Panc1 (cell line): ENCODE results near the gene COTL1. TPM values are rescaled to one million over a fixed set of nuclear protein-coding genes. Genes with fewer than 3 reads are reported as not detected.

ENCODE experiments used
- ATAC-seq: fragments of 200-7000 bp; cut with Tn5 transposase; 2 replicates; pipeline ENCODE4 v1.9.1; 2020; ENCODE audit warnings: mild to moderate bottlenecking, moderate library complexity
- BruUV-seq: library from RNA; stranded (reverse); fragments of 400-500 nt; replicated peaks from 2 replicates; lab custom pipeline; 2021; lab: Mats Ljungman, UMichigan
- CTCF ChIA-PET: fragments of 300-600 bp; sonication (Branson Sonifier 250); formaldehyde crosslinking; loops from one replicate; lab custom pipeline; 2022; ENCODE audit warnings: antibody characterized with exemption; lab: Charles Lee
- POLR2A ChIA-PET: fragments of 300-600 bp; sonication (Branson Sonifier 250); formaldehyde crosslinking; loops from one replicate; lab custom pipeline; 2022; ENCODE audit warnings: antibody characterized with exemption; lab: Charles Lee
- DNase-seq: peaks from one replicate; pipeline ENCODE4 v3.0.0-alpha.2; 2010; ENCODE audit warnings: low read depth, low spot score
- H3K27ac ChIP-seq: 2 replicates; pipeline ENCODE4 v1.5.1; 2011; ENCODE audit warnings: mild to moderate bottlenecking, low read length, inconsistent platforms
- H3K27me3 ChIP-seq: fragments of 200-500 bp; sonication (Bioruptor generic); 2 replicates; pipeline ENCODE4 v1.6.0; 2014; ENCODE audit warnings: low read length, inconsistent platforms; ENCODE audit not compliant: control insufficient read depth, insufficient read depth
- H3K36me3 ChIP-seq: fragments of 200-500 bp; sonication (Bioruptor generic); 2 replicates; pipeline ENCODE4 v1.5.1; 2014; ENCODE audit warnings: inconsistent platforms, mild to moderate bottlenecking, low read length, moderate library complexity; ENCODE audit not compliant: control insufficient read depth, insufficient read depth
- H3K4me1 ChIP-seq: 2 replicates; pipeline ENCODE4 v1.5.1; 2011; ENCODE audit warnings: inconsistent platforms, mild to moderate bottlenecking, low read length, moderate library complexity; ENCODE audit not compliant: control insufficient read depth, insufficient read depth
- H3K4me3 ChIP-seq, 2 experiments: 2 replicates each; pipeline ENCODE4 v1.5.1; 2011 to 2012; ENCODE audit warnings: low read depth in 2 of 2, low read length in 2 of 2, mild to moderate bottlenecking in 2 of 2, inconsistent platforms in 1 of 2, moderate library complexity in 1 of 2
- H3K9me3 ChIP-seq: fragments of 200-500 bp; sonication (Bioruptor generic); 2 replicates; pipeline ENCODE4 v1.5.1; 2014; ENCODE audit warnings: low read depth, mild to moderate bottlenecking, inconsistent platforms, low read length, moderate library complexity; ENCODE audit not compliant: control insufficient read depth, insufficient read depth
- POLR2AphosphoS5 ChIP-seq: IDR thresholded peaks from 2 replicates; pipeline ENCODE4 v1.6.1; 2012; ENCODE audit warnings: mild to moderate bottlenecking, low read depth, low read length, moderate library complexity
- SIN3A ChIP-seq: IDR thresholded peaks from 2 replicates; pipeline ENCODE4 v1.6.1; 2012; ENCODE audit warnings: low read depth, mild to moderate bottlenecking, low read length, moderate library complexity, borderline replicate concordance; ENCODE audit not compliant: insufficient read depth
- TCF7L2 ChIP-seq: IDR thresholded peaks from 2 replicates; pipeline ENCODE4 v1.6.1; 2011; ENCODE audit warnings: mild to moderate bottlenecking, low read depth, low read length, inconsistent platforms
- in situ Hi-C: cut with HindIII; loops from 2 replicates; pipeline ENCODE4 v1.10.0; 2016; ENCODE audit warnings: low sequenced_read_pairs, low pct_unique_long_range_greater_than_20kb
- intact Hi-C: fragments of 100-400 bp; cut with micrococcal nuclease; formaldehyde crosslinking; loops from one replicate; pipeline ENCODE4 v1.10.0; 2022; ENCODE audit not compliant: unreplicated experiment
- total RNA-seq: library from RNA; stranded (reverse); gene quantifications from one replicate; pipeline ENCODE4 v1.2.1, GENCODE V29; 2021; ENCODE audit not compliant: unreplicated experiment
- TF ChIP-seq, protein P1 (sequence below), 2 experiments: IDR thresholded peaks; 2 replicates each; pipeline ENCODE4 v1.6.1; 2011 to 2012; ENCODE audit warnings: low read depth in 2 of 2, control low read depth in 1 of 2, low read length in 1 of 2, mild to moderate bottlenecking in 1 of 2, moderate library complexity in 1 of 2; ENCODE audit not compliant: insufficient read depth in 1 of 2
- TF ChIP-seq, protein P2 (sequence below): fragments of 450-650 bp; IDR thresholded peaks from 2 replicates; pipeline ENCODE4 v1.5.1; 2017; ENCODE audit warnings: mild to moderate bottlenecking

Gene COTL1
- total RNA-seq, 1 experiment from 2014 or later: 302 TPM

DNA sequence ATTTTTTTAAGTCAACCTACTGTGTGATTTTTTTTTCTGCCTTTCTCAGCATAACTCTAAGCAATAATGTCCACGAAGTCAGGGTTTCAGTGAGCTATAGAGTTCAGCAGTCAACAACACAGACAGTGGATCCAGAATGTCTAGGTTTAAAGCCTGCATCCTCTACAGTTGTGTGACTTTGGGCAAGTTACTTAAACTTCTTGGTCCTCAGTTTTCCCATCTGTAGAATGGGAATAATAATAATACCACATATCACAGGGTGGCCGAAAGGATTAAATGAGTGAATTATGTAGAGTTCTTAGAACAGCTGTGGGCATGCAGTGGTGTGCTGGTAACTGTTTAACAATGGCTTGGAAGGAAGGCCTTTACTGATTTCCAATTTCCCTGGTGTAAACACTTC, 74.6 kb downstream of the COTL1 start:
- intact Hi-C loops: no loop called here
- POLR2A ChIA-PET: no interaction called here
- peaks cover 7% of the 10 kb centered on the region for H3K4me1 ChIP-seq
- no peak overlapping the region for H3K27ac ChIP-seq
- no peaks in the 10 kb centered on the region for H3K36me3 ChIP-seq
- H3K4me3 ChIP-seq: no peak overlapping the region
- H3K9me3 ChIP-seq: no peaks in the 10 kb centered on the region
- H3K27me3 ChIP-seq: no peaks in the 10 kb centered on the region
- no TSS peak for BruUV-seq
- in situ Hi-C loops: no loop called here
- TF ChIP-seq, protein P1, sequence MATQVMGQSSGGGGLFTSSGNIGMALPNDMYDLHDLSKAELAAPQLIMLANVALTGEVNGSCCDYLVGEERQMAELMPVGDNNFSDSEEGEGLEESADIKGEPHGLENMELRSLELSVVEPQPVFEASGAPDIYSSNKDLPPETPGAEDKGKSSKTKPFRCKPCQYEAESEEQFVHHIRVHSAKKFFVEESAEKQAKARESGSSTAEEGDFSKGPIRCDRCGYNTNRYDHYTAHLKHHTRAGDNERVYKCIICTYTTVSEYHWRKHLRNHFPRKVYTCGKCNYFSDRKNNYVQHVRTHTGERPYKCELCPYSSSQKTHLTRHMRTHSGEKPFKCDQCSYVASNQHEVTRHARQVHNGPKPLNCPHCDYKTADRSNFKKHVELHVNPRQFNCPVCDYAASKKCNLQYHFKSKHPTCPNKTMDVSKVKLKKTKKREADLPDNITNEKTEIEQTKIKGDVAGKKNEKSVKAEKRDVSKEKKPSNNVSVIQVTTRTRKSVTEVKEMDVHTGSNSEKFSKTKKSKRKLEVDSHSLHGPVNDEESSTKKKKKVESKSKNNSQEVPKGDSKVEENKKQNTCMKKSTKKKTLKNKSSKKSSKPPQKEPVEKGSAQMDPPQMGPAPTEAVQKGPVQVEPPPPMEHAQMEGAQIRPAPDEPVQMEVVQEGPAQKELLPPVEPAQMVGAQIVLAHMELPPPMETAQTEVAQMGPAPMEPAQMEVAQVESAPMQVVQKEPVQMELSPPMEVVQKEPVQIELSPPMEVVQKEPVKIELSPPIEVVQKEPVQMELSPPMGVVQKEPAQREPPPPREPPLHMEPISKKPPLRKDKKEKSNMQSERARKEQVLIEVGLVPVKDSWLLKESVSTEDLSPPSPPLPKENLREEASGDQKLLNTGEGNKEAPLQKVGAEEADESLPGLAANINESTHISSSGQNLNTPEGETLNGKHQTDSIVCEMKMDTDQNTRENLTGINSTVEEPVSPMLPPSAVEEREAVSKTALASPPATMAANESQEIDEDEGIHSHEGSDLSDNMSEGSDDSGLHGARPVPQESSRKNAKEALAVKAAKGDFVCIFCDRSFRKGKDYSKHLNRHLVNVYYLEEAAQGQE (IDR thresholded peaks at IDR 0.05; ENCODE audit: insufficient read depth in 1 of 2, low read depth in 2 of 2, low read length in 1 of 2): no peak
- TF ChIP-seq TCF7L2: no peak
- TF ChIP-seq, protein P2, sequence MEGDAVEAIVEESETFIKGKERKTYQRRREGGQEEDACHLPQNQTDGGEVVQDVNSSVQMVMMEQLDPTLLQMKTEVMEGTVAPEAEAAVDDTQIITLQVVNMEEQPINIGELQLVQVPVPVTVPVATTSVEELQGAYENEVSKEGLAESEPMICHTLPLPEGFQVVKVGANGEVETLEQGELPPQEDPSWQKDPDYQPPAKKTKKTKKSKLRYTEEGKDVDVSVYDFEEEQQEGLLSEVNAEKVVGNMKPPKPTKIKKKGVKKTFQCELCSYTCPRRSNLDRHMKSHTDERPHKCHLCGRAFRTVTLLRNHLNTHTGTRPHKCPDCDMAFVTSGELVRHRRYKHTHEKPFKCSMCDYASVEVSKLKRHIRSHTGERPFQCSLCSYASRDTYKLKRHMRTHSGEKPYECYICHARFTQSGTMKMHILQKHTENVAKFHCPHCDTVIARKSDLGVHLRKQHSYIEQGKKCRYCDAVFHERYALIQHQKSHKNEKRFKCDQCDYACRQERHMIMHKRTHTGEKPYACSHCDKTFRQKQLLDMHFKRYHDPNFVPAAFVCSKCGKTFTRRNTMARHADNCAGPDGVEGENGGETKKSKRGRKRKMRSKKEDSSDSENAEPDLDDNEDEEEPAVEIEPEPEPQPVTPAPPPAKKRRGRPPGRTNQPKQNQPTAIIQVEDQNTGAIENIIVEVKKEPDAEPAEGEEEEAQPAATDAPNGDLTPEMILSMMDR: no peak
- no peak for TF ChIP-seq SIN3A
- no peak for TF ChIP-seq POLR2AphosphoS5
- ATAC-seq (no peak), DNase-seq (no peak)
- CTCF ChIA-PET: interaction anchor here (0.6 kb wide), 1 partner anchor 696 kb away, joined by 6 read pairs; no protein-coding TSS in a partner anchor

DNA sequence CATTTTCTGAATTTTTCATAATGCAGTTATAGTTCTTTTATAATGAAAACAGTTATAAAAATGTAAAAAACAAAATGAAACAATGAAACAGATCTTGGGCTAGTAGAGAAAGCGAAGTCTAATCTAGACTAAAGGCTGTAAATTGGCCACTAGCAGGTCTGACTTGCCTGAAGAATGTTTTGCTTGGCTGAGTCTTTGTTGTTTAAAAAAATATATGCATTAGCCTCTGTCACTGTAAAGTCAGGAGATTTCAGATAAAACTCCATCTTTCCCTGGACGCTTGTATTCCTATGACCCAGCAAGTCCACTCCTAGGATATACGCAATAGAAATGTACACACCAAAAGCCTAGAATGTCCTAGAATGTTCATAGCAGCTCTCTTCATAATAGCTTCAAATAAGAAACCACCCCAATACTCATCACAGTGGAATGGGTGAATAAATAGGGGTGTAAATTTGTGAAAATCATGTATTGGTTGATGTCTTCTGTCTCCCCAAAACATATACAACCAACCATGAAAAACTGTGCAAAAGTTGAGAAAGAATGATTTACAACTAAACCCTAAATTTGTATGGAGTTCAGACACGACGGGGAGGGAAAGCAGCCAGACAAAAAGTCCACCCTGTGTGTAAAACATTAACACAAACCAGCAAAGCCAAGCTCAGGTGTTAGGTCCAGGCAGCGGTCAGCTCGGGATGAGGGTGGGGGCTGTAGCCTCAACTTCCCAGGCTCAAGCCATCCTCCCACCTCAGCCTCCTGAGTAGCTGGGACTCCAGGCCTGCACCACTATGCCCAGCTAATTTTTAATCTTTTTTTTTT, 75.7 kb downstream of the COTL1 start:
- POLR2A ChIA-PET: interaction anchor here (0.6 kb wide), 1 partner anchor 161 kb away, joined by 3 read pairs; no protein-coding TSS in a partner anchor
- Histone ChIP-seq H3K27ac (no peak overlapping the region), H3K36me3 (no peaks in the 10 kb centered on the region), H3K4me1 (peaks cover 7% of the 10 kb centered on the region), H3K4me3 (no peak overlapping the region), H3K9me3 (no peaks in the 10 kb centered on the region), H3K27me3 (no peaks in the 10 kb centered on the region)
- no TSS peak for BruUV-seq
- TF ChIP-seq POLR2AphosphoS5 (no peak), TCF7L2 (no peak), SIN3A (no peak)
- TF ChIP-seq, protein P1 (IDR thresholded peaks at IDR 0.05; ENCODE audit: insufficient read depth in 1 of 2, low read depth in 2 of 2, low read length in 1 of 2): no peak
- TF ChIP-seq, protein P2: no peak
- CTCF ChIA-PET: no interaction called here
- intact Hi-C loops: no loop called here
- DNase-seq: no peak
- in situ Hi-C loops: no loop called here
- ATAC-seq: no peak
